K562 treated with DMSO at 1 percent for 24 hours (cell line): Measurements from ENCODE around the gene SEMA6D. TPM values are rescaled to one million over a fixed set of nuclear protein-coding genes. Genes with fewer than 3 reads are reported as not detected.

Experiments used
- total RNA-seq: library from RNA; unstranded; fragments of 300-600 nt; gene quantifications from 2 replicates; pipeline ENCODE4 v1.2.3, GENCODE V29; 2022; ENCODE audit warnings: low read depth; ENCODE audit not compliant: insufficient read depth

SEMA6D gene, protein sequence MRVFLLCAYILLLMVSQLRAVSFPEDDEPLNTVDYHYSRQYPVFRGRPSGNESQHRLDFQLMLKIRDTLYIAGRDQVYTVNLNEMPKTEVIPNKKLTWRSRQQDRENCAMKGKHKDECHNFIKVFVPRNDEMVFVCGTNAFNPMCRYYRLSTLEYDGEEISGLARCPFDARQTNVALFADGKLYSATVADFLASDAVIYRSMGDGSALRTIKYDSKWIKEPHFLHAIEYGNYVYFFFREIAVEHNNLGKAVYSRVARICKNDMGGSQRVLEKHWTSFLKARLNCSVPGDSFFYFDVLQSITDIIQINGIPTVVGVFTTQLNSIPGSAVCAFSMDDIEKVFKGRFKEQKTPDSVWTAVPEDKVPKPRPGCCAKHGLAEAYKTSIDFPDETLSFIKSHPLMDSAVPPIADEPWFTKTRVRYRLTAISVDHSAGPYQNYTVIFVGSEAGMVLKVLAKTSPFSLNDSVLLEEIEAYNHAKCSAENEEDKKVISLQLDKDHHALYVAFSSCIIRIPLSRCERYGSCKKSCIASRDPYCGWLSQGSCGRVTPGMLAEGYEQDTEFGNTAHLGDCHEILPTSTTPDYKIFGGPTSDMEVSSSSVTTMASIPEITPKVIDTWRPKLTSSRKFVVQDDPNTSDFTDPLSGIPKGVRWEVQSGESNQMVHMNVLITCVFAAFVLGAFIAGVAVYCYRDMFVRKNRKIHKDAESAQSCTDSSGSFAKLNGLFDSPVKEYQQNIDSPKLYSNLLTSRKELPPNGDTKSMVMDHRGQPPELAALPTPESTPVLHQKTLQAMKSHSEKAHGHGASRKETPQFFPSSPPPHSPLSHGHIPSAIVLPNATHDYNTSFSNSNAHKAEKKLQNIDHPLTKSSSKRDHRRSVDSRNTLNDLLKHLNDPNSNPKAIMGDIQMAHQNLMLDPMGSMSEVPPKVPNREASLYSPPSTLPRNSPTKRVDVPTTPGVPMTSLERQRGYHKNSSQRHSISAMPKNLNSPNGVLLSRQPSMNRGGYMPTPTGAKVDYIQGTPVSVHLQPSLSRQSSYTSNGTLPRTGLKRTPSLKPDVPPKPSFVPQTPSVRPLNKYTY
- total RNA-seq = not detected in 2 replicates

DNA sequence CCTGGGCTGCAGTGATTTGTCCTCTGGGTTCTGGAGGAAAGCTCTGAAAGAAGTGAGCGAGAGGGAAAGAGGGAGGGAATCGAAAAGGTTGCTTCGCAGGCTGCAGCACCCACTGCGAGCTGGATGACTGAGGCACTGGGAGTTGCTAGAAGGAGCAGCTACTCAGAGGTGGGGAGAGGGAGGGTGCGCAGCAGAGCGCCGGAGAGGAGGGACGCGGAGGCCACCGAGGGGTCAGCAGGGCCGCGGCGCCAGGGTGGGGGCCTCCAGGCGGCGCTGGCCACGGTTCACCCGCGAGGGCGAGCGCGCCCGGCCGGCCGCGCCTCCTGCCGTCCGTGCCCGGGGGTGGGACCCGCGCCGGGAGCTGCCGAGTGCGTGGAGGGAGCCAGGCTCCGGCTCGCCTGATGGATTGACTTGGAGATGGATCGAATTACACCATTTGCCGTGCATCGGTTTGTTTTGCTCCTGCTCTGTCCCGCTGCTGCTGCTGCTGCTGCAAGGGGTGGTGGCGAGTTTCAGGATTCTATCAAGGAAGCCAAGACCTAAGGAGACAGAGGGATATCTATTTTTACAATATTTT is at the start of gene SEMA6D:
Gene SEMA6D (plus strand): TSS at position 470 of the 577 bp plus-strand sequence. CDS start 42,294 bp downstream, outside the sequence.

